Measurements from ENCODE around the gene CUBN. TPM values are rescaled to one million over a fixed set of nuclear protein-coding genes. Genes with fewer than 3 reads are reported as not detected.

CUBN gene
- total and polyA plus RNA-seq, 2 of the 13 experiments (the other 11 are each of a cell fraction or from before 2014, with no cell fraction given) = 0.27 to 0.32 TPM

- Histone ChIP-seq H3K79me2 (ENCODE audit: insufficient read depth, low read length) (no peaks in the 10 kb centered on the region), H3K4me1 (ENCODE audit: insufficient read depth, low read length) (no peaks in the 10 kb centered on the region), H3K27ac (ENCODE audit: extremely low read length, insufficient read depth, low read length) (no peak overlapping the region), H3K9me3 (ENCODE audit: low read length) (no peaks in the 10 kb centered on the region), H3K36me3 (replicated peaks in 1 of 2; ENCODE audit: control insufficient read depth in 1 of 2, insufficient read depth in 2 of 2, low read length in 2 of 2) (no peaks in the 10 kb centered on the region), H3K4me3 (replicated peaks in 1 of 3; ENCODE audit: insufficient read depth in 1 of 3, low read depth in 2 of 3, low read length in 3 of 3) (no peak overlapping the region), H3K9ac (ENCODE audit: insufficient read depth, low read depth, low read length) (no peak overlapping the region), H3K27me3 (ENCODE audit: control insufficient read depth in 1 of 2, insufficient read depth in 2 of 2, low read length in 2 of 2) (no peaks in the 10 kb centered on the region), H3K4me2 (ENCODE audit: low read depth, low read length) (no peak overlapping the region), H2AFZ (ENCODE audit: low read length) (no peak overlapping the region), H4K20me1 (ENCODE audit: insufficient read depth, low read length) (no peaks in the 10 kb centered on the region)
- no TSS peak for BruUV-seq (replicated peaks)
- ATAC-seq = no peak
- intact Hi-C loops (cut with micrococcal nuclease; ENCODE audit: unreplicated experiment) = no loop called here
- in situ Hi-C loops (cut with HindIII; ENCODE audit: extremely low pct_ligation_motif_present, low pct_unique_long_range_greater_than_20kb) = no loop called here
- DNase-seq (ENCODE audit: low spot score) = no peak
- ChIA-PET POLR2A (no interaction called here), CTCF (ENCODE audit: low intra/inter-chr PET ratio, low total read pairs) (no interaction called here)
- 52% methylated on average over 10 of the region's 10 CpGs for WGBS (ENCODE audit: low lambda C conversion rate)
- FAIRE-seq = no peak
- TF ChIP-seq ERF (CRISPR knock-in tag; IDR thresholded peaks at IDR 0.05) (no peak), SMAD1 (CRISPR knock-in tag; IDR thresholded peaks at IDR 0.05; ENCODE audit: borderline replicate concordance, low read depth) (no peak), ZNF567 (CRISPR knock-in tag; IDR thresholded peaks at IDR 0.05; ENCODE audit: borderline replicate concordance) (no peak), KMT2B (CRISPR knock-in tag; IDR thresholded peaks at IDR 0.05) (no peak), ELF1 (CRISPR knock-in tag; IDR thresholded peaks at IDR 0.05) (no peak), ZNF720 (CRISPR knock-in tag; IDR thresholded peaks at IDR 0.05) (no peak)
These were observed 107.8 kb downstream of the CUBN start for GRCh38 chr10:17021656-17022465.

- 75% methylated on average over 5 of the region's 5 CpGs for WGBS (ENCODE audit: low lambda C conversion rate)
- in situ Hi-C loops (cut with HindIII; ENCODE audit: extremely low pct_ligation_motif_present, low pct_unique_long_range_greater_than_20kb) = no loop called here
These were observed 109.9 kb downstream of the CUBN start for GRCh38 chr10:17019696-17020095.

More at GRCh38 chr10:17019696-17020095, 109.9 kb downstream of the CUBN start:
- POLR2A ChIA-PET = no interaction called here
- FAIRE-seq = no peak
- H3K9ac ChIP-seq (ENCODE audit: insufficient read depth, low read depth, low read length) = no peak overlapping the region
- H3K4me3 ChIP-seq (replicated peaks in 1 of 3; ENCODE audit: insufficient read depth in 1 of 3, low read depth in 2 of 3, low read length in 3 of 3) = no peak overlapping the region
- no peak overlapping the region for H3K4me2 ChIP-seq (ENCODE audit: low read depth, low read length)
- H3K27me3 ChIP-seq (ENCODE audit: control insufficient read depth in 1 of 2, insufficient read depth in 2 of 2, low read length in 2 of 2) = no peaks in the 10 kb centered on the region
- H3K27ac ChIP-seq (ENCODE audit: extremely low read length, insufficient read depth, low read length) = no peak overlapping the region
- no peak for ATAC-seq
- H2AFZ ChIP-seq (ENCODE audit: low read length) = no peak overlapping the region
- no peaks in the 10 kb centered on the region for H4K20me1 ChIP-seq (ENCODE audit: insufficient read depth, low read length)
- no peak for DNase-seq (ENCODE audit: low spot score)
- intact Hi-C loops (cut with micrococcal nuclease; ENCODE audit: unreplicated experiment) = no loop called here
- H3K36me3 ChIP-seq (replicated peaks in 1 of 2; ENCODE audit: control insufficient read depth in 1 of 2, insufficient read depth in 2 of 2, low read length in 2 of 2) = no peaks in the 10 kb centered on the region
- no peaks in the 10 kb centered on the region for H3K4me1 ChIP-seq (ENCODE audit: insufficient read depth, low read length)
- TF ChIP-seq ZNF776 (CRISPR knock-in tag; IDR thresholded peaks at IDR 0.05) = no peak
- no peak for TF ChIP-seq PLSCR1 (CRISPR knock-in tag; IDR thresholded peaks at IDR 0.05; ENCODE audit: borderline replicate concordance)
- no peak for TF ChIP-seq ZNF354B (CRISPR knock-in tag; IDR thresholded peaks at IDR 0.05)
- TF ChIP-seq ZNF280B (CRISPR knock-in tag; IDR thresholded peaks at IDR 0.05; ENCODE audit: borderline replicate concordance) = no peak
- no peak for TF ChIP-seq RORA (CRISPR knock-in tag; IDR thresholded peaks at IDR 0.05)
- TF ChIP-seq, protein P1, sequence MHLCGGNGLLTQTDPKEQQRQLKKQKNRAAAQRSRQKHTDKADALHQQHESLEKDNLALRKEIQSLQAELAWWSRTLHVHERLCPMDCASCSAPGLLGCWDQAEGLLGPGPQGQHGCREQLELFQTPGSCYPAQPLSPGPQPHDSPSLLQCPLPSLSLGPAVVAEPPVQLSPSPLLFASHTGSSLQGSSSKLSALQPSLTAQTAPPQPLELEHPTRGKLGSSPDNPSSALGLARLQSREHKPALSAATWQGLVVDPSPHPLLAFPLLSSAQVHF (CRISPR knock-in tag; IDR thresholded peaks at IDR 0.05) = no peak
- TF ChIP-seq ZFP90 (CRISPR knock-in tag; IDR thresholded peaks at IDR 0.05; ENCODE audit: borderline replicate concordance) = no peak
- no TSS peak for BruUV-seq (replicated peaks)
- CTCF ChIA-PET (ENCODE audit: low intra/inter-chr PET ratio, low total read pairs) = no interaction called here
- H3K9me3 ChIP-seq (ENCODE audit: low read length) = no peaks in the 10 kb centered on the region
- no peaks in the 10 kb centered on the region for H3K79me2 ChIP-seq (ENCODE audit: insufficient read depth, low read length)
